Calu3 (cell line): Measurements from ENCODE around the gene WDR5. TPM values are rescaled to one million over a fixed set of nuclear protein-coding genes. Genes with fewer than 3 reads are reported as not detected.

ENCODE experiments used
- BruUV-seq: library from RNA; stranded (reverse); fragments of 400-500 nt; replicated peaks from 2 replicates; lab custom pipeline; 2021; lab: Mats Ljungman, UMichigan
- CTCF ChIA-PET: fragments of 300-600 bp; sonication (Branson Sonifier 250); formaldehyde crosslinking; loops from one replicate; lab custom pipeline; 2022; ENCODE audit warnings: antibody characterized with exemption; lab: Charles Lee
- DNase-seq: peaks from one replicate; pipeline ENCODE4 v3.0.0; 2022
- H3K27ac Mint-ChIP-seq: one replicate; pipeline ENCODE4 v1.8.0; 2022; ENCODE audit warnings: mixed read lengths; ENCODE audit not compliant: unreplicated experiment
- H3K27me3 Mint-ChIP-seq: one replicate; pipeline ENCODE4 v1.8.0; 2022; ENCODE audit warnings: mixed read lengths; ENCODE audit not compliant: unreplicated experiment
- H3K36me3 Mint-ChIP-seq: one replicate; pipeline ENCODE4 v1.8.0; 2022; ENCODE audit warnings: mild to moderate bottlenecking, moderate library complexity, mixed read lengths; ENCODE audit not compliant: insufficient read depth, unreplicated experiment
- H3K4me1 Mint-ChIP-seq: one replicate; pipeline ENCODE4 v1.8.0; 2022; ENCODE audit warnings: mild to moderate bottlenecking, low read depth, mixed read lengths; ENCODE audit not compliant: unreplicated experiment
- H3K4me3 Mint-ChIP-seq: one replicate; pipeline ENCODE4 v1.8.0; 2022; ENCODE audit warnings: mild to moderate bottlenecking, low read depth, moderate library complexity, mixed read lengths; ENCODE audit not compliant: unreplicated experiment
- H3K9me3 Mint-ChIP-seq: one replicate; pipeline ENCODE4 v1.8.0; 2022; ENCODE audit warnings: low read depth, mixed read lengths; ENCODE audit not compliant: unreplicated experiment
- intact Hi-C: fragments of 100-400 bp; cut with micrococcal nuclease; formaldehyde crosslinking; loops from one replicate; pipeline ENCODE4 v1.10.0; 2022; ENCODE audit not compliant: unreplicated experiment
- total RNA-seq: library from RNA; stranded (reverse); gene quantifications from 2 replicates; pipeline ENCODE4 v1.2.3, GENCODE V29; 2022
- TF ChIP-seq, protein P1 (sequence below): fragments of 200-600 bp; IDR thresholded peaks from one replicate; pipeline ENCODE4 v1.8.0; 2022; ENCODE audit warnings: antibody characterized with exemption; ENCODE audit not compliant: unreplicated experiment

Gene WDR5
- total RNA-seq, 1 experiment from 2014 or later = 27.5 TPM

DNA sequence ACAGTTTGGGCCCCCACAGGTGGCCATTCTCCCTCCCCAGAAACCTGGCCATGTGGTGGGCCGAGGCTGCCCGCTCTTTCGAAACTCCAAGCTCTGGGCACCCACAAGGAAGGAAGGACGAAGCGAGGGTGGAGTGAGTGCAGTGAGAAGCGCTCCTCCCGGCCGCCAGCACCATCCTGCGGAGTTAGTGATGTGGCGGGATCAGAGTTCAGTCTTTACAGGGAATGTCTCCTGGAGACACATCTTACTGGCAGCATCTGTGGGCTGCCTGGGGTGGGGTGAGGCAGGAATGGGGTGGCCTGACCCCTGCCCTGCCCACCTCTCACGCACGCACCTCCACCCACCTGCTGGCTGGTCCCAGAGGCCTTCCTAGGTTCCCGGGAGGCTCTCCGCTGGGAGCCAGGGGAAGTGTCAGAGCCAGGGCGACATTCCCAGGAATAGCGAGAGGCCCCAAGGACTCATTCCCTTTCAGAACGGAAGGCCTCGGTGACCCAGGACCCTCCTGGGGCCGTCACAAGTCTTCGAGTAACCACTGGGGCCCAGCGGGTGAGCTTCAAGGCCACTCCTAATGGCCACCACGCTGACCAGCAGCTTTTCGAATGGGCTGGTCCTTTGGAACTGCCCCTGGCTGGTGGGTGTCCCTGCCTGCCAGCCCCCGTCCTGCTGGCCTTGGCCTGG is 34.0 kb downstream of the WDR5 start:
- H3K9me3 Mint-ChIP-seq = no peaks in the 10 kb centered on the region
- H3K4me1 Mint-ChIP-seq = no peaks in the 10 kb centered on the region
- H3K4me3 Mint-ChIP-seq = no peak overlapping the region
- CTCF ChIA-PET = interaction anchor here (1.8 kb wide), 1 partner anchor 273 kb away, joined by 19 read pairs; no protein-coding TSS in a partner anchor
- intact Hi-C loops = loop anchor here (1.0 kb wide), 1 partner anchor 273 kb away; no protein-coding TSS in a partner anchor
- peaks cover 16% of the 10 kb centered on the region for H3K27me3 Mint-ChIP-seq
- H3K36me3 Mint-ChIP-seq = no peaks in the 10 kb centered on the region
- no peak for DNase-seq
- TF ChIP-seq, protein P1, sequence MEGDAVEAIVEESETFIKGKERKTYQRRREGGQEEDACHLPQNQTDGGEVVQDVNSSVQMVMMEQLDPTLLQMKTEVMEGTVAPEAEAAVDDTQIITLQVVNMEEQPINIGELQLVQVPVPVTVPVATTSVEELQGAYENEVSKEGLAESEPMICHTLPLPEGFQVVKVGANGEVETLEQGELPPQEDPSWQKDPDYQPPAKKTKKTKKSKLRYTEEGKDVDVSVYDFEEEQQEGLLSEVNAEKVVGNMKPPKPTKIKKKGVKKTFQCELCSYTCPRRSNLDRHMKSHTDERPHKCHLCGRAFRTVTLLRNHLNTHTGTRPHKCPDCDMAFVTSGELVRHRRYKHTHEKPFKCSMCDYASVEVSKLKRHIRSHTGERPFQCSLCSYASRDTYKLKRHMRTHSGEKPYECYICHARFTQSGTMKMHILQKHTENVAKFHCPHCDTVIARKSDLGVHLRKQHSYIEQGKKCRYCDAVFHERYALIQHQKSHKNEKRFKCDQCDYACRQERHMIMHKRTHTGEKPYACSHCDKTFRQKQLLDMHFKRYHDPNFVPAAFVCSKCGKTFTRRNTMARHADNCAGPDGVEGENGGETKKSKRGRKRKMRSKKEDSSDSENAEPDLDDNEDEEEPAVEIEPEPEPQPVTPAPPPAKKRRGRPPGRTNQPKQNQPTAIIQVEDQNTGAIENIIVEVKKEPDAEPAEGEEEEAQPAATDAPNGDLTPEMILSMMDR = no peak
- BruUV-seq = no TSS peak
- H3K27ac Mint-ChIP-seq = no peak overlapping the region

DNA sequence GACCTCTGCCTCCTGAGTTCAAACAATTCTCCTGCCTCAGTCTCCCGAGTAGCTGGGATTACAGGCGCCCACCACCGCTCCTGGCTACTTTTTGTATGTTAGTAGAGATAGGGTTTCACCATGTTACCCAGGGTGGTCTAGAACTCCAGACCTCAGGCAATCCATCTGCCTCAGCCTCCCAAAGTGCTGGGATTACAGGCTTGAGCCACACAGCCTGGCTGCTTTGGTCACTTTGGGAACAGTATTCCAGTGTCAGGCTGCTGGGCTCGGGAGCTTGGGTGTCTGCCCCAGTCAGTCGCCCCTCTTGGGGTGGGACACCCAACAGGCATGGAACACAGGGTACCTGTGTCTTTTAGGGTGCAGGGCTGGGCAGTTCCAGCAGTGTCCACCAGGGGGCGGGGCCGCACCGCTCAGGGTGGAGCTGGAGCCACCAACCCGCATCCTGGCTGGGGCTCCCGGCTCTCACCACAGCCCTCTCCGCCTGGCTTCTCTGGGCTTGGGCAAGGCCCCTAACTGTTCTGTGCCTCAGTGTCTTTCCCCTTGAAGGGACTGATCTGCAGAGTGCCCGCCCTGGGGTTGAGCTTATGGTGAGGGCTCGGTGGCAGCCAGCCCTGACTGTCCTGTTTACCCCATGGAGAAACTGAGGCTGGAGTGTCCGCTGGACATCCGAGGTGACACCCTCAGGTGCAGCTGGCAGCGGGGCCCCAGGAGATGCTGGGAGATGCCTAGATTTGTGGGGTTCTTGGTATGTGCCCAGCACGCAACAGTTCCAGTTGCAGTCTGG is 34.8 kb downstream of the WDR5 start:
- no peak overlapping the region for H3K4me3 Mint-ChIP-seq
- no peak overlapping the region for H3K27ac Mint-ChIP-seq
- no peaks in the 10 kb centered on the region for H3K4me1 Mint-ChIP-seq
- H3K27me3 Mint-ChIP-seq = peaks cover 25% of the 10 kb centered on the region
- H3K9me3 Mint-ChIP-seq = no peaks in the 10 kb centered on the region
- TF ChIP-seq, protein P1 = no peak
- no peaks in the 10 kb centered on the region for H3K36me3 Mint-ChIP-seq
- CTCF ChIA-PET = interaction anchor here (1.2 to 1.8 kb wide), 2 partner anchors 264 to 272 kb away, joined by 3 to 19 read pairs; no protein-coding TSS in a partner anchor
- intact Hi-C loops = loop anchor here (1.0 kb wide), 1 partner anchor 273 kb away; no protein-coding TSS in a partner anchor
- BruUV-seq = no TSS peak
- DNase-seq = no peak

DNA sequence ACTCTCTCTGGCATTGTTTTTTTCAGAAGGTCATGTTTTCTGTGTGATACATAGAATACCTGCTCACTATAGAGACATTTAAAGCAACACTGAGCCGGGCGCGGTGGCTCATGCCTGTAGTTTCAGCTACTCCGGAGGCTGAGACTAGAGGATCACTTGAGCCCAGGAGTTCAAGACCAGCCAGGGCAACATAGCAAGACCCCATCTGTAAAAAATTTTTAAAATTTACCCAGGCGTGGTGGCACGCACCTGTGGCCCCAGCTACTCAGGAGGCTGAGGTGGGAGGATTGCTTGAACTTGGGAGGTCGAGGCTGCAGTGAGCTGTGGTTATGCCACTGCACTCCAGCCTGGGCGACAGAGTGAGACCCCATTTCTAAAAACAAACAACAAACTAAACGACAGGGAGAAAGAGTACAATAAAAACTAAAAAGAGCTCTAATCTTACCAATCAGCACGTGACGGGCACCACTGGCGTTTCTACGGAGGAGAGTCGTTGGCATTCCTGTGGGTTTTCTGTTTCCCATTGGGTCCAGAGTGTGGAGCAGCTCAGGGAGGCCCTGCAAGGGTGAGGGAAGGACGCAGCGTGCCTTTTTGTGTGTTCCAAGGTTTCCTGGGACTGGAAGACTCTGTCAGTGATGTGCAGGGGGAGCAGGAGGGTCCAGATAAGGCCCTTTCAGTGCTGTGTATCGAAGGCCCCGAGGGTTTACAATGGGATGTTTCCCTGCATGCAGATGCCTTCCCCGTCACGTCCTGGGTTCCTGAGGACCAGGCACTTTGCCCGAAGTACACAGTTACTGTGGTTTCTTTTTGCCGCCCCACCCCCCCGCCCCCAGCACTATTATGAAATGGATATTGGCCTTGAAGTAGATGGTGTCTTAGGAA is 35.7 kb downstream of the WDR5 start:
- Mint-ChIP-seq H3K4me3 (no peak overlapping the region), H3K4me1 (no peaks in the 10 kb centered on the region), H3K27me3 (peaks cover 33% of the 10 kb centered on the region), H3K9me3 (no peaks in the 10 kb centered on the region), H3K36me3 (no peaks in the 10 kb centered on the region), H3K27ac (no peak overlapping the region)
- TF ChIP-seq, protein P1 = no peak
- no TSS peak for BruUV-seq
- intact Hi-C loops = no loop called here
- no peak for DNase-seq
- CTCF ChIA-PET = interaction anchor here (0.6 to 1.8 kb wide), 4 partner anchors 154 to 438 kb away, joined by 3 to 19 read pairs (median 3); no protein-coding TSS in a partner anchor
